PC-3 (cell line): Measurements from ENCODE around the gene ABCC3. TPM values are rescaled to one million over a fixed set of nuclear protein-coding genes. Genes with fewer than 3 reads are reported as not detected.

ENCODE experiments used
- ATAC-seq: fragments of 200-7000 bp; cut with Tn5 transposase; 2 replicates; pipeline ENCODE4 v1.9.1; 2020; ENCODE audit warnings: mild to moderate bottlenecking, moderate library complexity
- BruUV-seq: library from RNA; stranded (reverse); fragments of 400-500 nt; replicated peaks from 2 replicates; lab custom pipeline; 2021; lab: Mats Ljungman, UMichigan
- CTCF ChIA-PET: fragments of 300-600 bp; sonication (Branson Sonifier 250); formaldehyde crosslinking; loops from one replicate; lab custom pipeline; 2022; ENCODE audit warnings: antibody characterized with exemption; lab: Charles Lee
- POLR2A ChIA-PET: fragments of 300-600 bp; sonication (Branson Sonifier 250); formaldehyde crosslinking; loops from one replicate; lab custom pipeline; 2022; ENCODE audit warnings: antibody characterized with exemption; ENCODE audit not compliant: unreplicated experiment; lab: Charles Lee
- DNase-seq: peaks from one replicate; pipeline ENCODE4 v3.0.0-alpha.2; 2015
- H2AFZ ChIP-seq: fragments of 300-600 bp; sonication (generic); 2 replicates; pipeline ENCODE4 v1.6.0; 2016; ENCODE audit warnings: antibody characterized with exemption, low read length
- H3F3A ChIP-seq: fragments of 300-600 bp; sonication (generic); one replicate; pipeline ENCODE4 v1.6.0; 2017; ENCODE audit warnings: antibody characterized with exemption, low read length, control low read depth, mild to moderate bottlenecking; ENCODE audit not compliant: unreplicated experiment
- H3K27ac ChIP-seq: fragments of 300-600 bp; sonication (generic); 2 replicates; pipeline ENCODE4 v1.5.1; 2016; ENCODE audit warnings: mild to moderate bottlenecking, low read length
- H3K27me3 ChIP-seq: fragments of 300-600 bp; sonication (generic); 2 replicates; pipeline ENCODE4 v1.6.1; 2016; ENCODE audit warnings: low read length, mixed read lengths
- H3K36me3 ChIP-seq: fragments of 300-600 bp; sonication (generic); 2 replicates; pipeline ENCODE4 v1.6.1; 2016; ENCODE audit warnings: low read depth, mixed run types, low read length, mixed read lengths
- H3K4me1 ChIP-seq: fragments of 300-600 bp; sonication (generic); 2 replicates; pipeline ENCODE4 v1.5.1; 2016; ENCODE audit warnings: low read length; ENCODE audit not compliant: insufficient read depth
- H3K4me2 ChIP-seq: fragments of 300-600 bp; sonication (generic); 2 replicates; pipeline ENCODE4 v1.6.0; 2016; ENCODE audit warnings: low read length
- H3K4me3 ChIP-seq: fragments of 300-600 bp; sonication (generic); 2 replicates; pipeline ENCODE4 v1.5.1; 2016; ENCODE audit warnings: mild to moderate bottlenecking, low read length, mixed read lengths
- H3K79me2 ChIP-seq: fragments of 300-600 bp; sonication (generic); 2 replicates; pipeline ENCODE4 v1.6.1; 2017; ENCODE audit warnings: low read length, mixed read lengths
- H3K9ac ChIP-seq: fragments of 300-600 bp; sonication (generic); 2 replicates; pipeline ENCODE4 v1.6.0; 2016; ENCODE audit warnings: mild to moderate bottlenecking, low read length
- H3K9me2 ChIP-seq: fragments of 300-600 bp; sonication (generic); replicated peaks from 2 replicates; pipeline ENCODE4 v1.6.1; 2016; ENCODE audit warnings: mixed run types, low read length, mixed read lengths
- H3K9me3 ChIP-seq: fragments of 300-600 bp; sonication (generic); 2 replicates; pipeline ENCODE4 v1.6.1; 2016; ENCODE audit warnings: low read length, mixed read lengths
- H4K20me1 ChIP-seq: fragments of 300-600 bp; sonication (generic); 2 replicates; pipeline ENCODE4 v1.6.1; 2016; ENCODE audit warnings: low read length, mixed read lengths
- EZH2 ChIP-seq: fragments of 300-600 bp; sonication (generic); IDR thresholded peaks from one replicate; pipeline ENCODE4 v1.6.1; 2017; ENCODE audit warnings: antibody characterized with exemption, mild to moderate bottlenecking, low read length; ENCODE audit not compliant: unreplicated experiment
- EZH2phosphoT487 ChIP-seq: fragments of 300-600 bp; sonication (generic); IDR thresholded peaks from 2 replicates; pipeline ENCODE4 v1.6.1; 2018; ENCODE audit warnings: mild to moderate bottlenecking, antibody characterized with exemption, low read length, borderline replicate concordance
- intact Hi-C: fragments of 100-400 bp; cut with micrococcal nuclease; formaldehyde crosslinking; loops from 2 replicates; pipeline ENCODE4 v1.9.0; 2023
- total RNA-seq: library from RNA; depleted of rRNA; stranded (reverse); fragments of >200 nt; gene quantifications from 2 replicates; pipeline ENCODE4 v1.2.3, GENCODE V29; 2014
- TF ChIP-seq, protein P1 (sequence below): fragments of 300-600 bp; sonication (generic); conservative IDR thresholded peaks from 2 replicates; pipeline ENCODE4 v1.5.1; 2017; ENCODE audit warnings: antibody characterized with exemption, low read depth, mild to moderate bottlenecking, low read length

The ABCC3 gene
- total RNA-seq, 1 experiment from 2014 or later, result 50.2 TPM

DNA sequence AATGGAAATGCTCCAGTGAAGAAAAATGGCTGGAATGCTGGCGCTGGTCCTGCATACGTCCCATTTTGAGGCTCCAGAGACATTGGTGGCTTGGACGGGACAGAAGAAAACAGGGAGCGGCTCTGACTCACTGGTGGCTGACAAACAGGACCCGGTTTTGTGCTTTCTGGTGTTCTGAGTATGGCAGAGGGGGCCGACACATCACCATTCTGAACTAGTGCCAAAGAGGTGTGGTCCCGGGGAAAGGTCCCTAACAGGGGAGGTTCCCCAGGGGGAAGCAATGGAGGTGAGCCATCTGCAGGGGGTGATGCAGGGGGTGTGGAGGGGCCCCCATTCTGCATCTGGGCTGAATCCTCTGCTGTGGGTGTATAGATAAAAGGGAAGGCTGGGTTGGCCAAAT is 64.7 kb downstream of the ABCC3 start:
- H3F3A ChIP-seq, result peaks cover 5% of the 10 kb centered on the region
- no peaks in the 10 kb centered on the region for H3K9me3 ChIP-seq
- DNase-seq (peak; percentile 96), ATAC-seq (peak; percentile 80)
- H3K27me3 ChIP-seq, result no peaks in the 10 kb centered on the region
- ChIA-PET POLR2A (no interaction called here), CTCF (no interaction called here)
- H3K9ac ChIP-seq, result peak overlapping the region; percentile 27
- H3K4me1 ChIP-seq, result peaks cover 80% of the 10 kb centered on the region
- TF ChIP-seq EZH2 (no peak), EZH2phosphoT487 (no peak)
- TF ChIP-seq, protein P1, sequence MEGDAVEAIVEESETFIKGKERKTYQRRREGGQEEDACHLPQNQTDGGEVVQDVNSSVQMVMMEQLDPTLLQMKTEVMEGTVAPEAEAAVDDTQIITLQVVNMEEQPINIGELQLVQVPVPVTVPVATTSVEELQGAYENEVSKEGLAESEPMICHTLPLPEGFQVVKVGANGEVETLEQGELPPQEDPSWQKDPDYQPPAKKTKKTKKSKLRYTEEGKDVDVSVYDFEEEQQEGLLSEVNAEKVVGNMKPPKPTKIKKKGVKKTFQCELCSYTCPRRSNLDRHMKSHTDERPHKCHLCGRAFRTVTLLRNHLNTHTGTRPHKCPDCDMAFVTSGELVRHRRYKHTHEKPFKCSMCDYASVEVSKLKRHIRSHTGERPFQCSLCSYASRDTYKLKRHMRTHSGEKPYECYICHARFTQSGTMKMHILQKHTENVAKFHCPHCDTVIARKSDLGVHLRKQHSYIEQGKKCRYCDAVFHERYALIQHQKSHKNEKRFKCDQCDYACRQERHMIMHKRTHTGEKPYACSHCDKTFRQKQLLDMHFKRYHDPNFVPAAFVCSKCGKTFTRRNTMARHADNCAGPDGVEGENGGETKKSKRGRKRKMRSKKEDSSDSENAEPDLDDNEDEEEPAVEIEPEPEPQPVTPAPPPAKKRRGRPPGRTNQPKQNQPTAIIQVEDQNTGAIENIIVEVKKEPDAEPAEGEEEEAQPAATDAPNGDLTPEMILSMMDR, result no peak
- peak overlapping the region; percentile 82 for H3K4me2 ChIP-seq
- peak overlapping the region; percentile 36 for H3K4me3 ChIP-seq
- H3K27ac ChIP-seq, result peak overlapping the region; percentile 87
- no TSS peak for BruUV-seq
- H2AFZ ChIP-seq, result no peak overlapping the region
- H4K20me1 ChIP-seq, result no peaks in the 10 kb centered on the region
- H3K9me2 ChIP-seq, result no peaks in the 10 kb centered on the region
- intact Hi-C loops, result loop anchor here (5.0 kb wide), 1 partner anchor 143 kb away; no protein-coding TSS in a partner anchor
- peaks cover 65% of the 10 kb centered on the region for H3K79me2 ChIP-seq
- H3K36me3 ChIP-seq, result peaks cover 55% of the 10 kb centered on the region

DNA sequence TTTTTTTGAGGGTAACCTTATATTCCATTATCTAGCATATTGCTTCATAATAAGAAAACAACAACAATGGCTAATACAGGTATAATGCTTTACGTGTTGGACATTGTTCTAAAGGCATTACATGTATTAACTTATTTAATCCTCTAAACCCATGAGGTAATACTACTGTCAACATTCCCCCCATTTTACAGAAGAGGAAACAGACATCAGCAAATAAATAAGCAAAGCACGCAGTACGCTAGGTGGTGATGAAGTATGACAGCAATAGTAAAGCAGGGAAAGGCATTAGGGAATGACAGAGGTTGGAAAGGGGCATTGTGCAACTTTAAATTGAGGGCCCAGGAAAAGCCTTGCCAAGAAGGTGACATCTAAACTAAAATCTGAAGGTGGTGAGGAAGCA is 68.5 kb downstream of the ABCC3 start:
- no TSS peak for BruUV-seq
- ChIA-PET POLR2A (interaction anchor here (0.6 kb wide), 1 partner anchor 34 kb away, joined by 17 read pairs; no protein-coding TSS in a partner anchor), CTCF (interaction anchor here (0.6 kb wide), 1 partner anchor 30 kb away, joined by 3 read pairs; no protein-coding TSS in a partner anchor)
- H2AFZ ChIP-seq, result no peak overlapping the region
- H3K4me3 ChIP-seq, result no peak overlapping the region
- peaks cover 48% of the 10 kb centered on the region for H3K4me1 ChIP-seq
- no peak for TF ChIP-seq EZH2
- TF ChIP-seq, protein P1, result no peak
- TF ChIP-seq EZH2phosphoT487, result no peak
- intact Hi-C loops, result no loop called here
- H3K27me3 ChIP-seq, result no peaks in the 10 kb centered on the region
- H3K79me2 ChIP-seq, result peaks cover 81% of the 10 kb centered on the region
- DNase-seq (no peak), ATAC-seq (no peak)
- no peak overlapping the region for H3K27ac ChIP-seq
- peaks cover 5% of the 10 kb centered on the region for H3F3A ChIP-seq
- no peak overlapping the region for H3K4me2 ChIP-seq
- H3K9ac ChIP-seq, result no peak overlapping the region
- no peaks in the 10 kb centered on the region for H3K9me2 ChIP-seq
- H3K36me3 ChIP-seq, result peaks cover 27% of the 10 kb centered on the region
- no peaks in the 10 kb centered on the region for H4K20me1 ChIP-seq
- H3K9me3 ChIP-seq, result no peaks in the 10 kb centered on the region
